ENCODE data around the gene SEMA6A. TPM values are rescaled to one million over a fixed set of nuclear protein-coding genes. Genes with fewer than 3 reads are reported as not detected.
A peak's percentile ranks its signal among the peaks of the same experiment; 100 is the strongest.

SEMA6A gene
- total RNA-seq, 3 donors from 2014 or later = 33.9 to 40.3 (median 35.6) TPM

DNA sequence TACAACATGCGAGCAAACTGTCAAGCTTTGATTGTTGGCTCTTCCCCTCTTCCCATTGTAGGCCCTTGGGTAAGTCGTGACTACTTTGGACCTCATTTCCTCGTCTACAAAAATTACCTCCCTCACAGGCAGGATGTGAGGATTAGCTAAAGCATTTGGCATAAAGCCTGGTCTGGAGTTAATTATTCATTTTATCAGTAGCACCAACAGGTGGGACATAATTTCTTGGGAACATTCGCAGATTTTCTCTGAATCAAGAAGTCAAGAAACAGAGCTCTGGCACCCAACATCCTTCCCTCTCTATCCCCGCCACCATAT is 39.9 kb upstream of the SEMA6A start:
- intact Hi-C loops (cut with DNase I; ENCODE audit: low total_unique reads) = no loop called here

DNA sequence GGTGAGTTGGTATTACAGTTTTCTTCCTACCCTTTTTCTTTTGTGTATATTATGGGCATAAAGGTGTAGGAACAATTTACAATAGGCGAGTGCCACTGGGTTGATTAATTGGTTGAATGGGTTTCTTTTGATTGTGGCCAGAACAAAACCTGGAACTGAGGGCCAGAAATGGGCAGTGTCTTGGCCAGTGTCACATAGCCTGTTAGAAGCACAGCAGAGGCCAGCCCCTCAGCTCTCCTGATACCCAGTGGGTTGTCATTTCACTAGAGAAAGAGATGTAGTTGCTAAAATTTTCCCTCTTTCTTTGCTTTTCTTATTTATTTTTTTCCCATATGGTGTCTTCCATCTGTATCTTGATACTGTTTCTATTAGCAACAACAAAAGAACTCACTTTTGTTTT is 38.8 kb upstream of the SEMA6A start:
- intact Hi-C loops (cut with DNase I; ENCODE audit: low total_unique reads) = no loop called here
- Histone ChIP-seq H3K27ac (no peak overlapping the region), H3K9me3 (no peaks in the 10 kb centered on the region), H3K4me1 (no peaks in the 10 kb centered on the region), H3K36me3 (no peaks in the 10 kb centered on the region), H3K4me3 (no peak overlapping the region), H3K27me3 (no peaks in the 10 kb centered on the region)
- TF ChIP-seq, protein P1, sequence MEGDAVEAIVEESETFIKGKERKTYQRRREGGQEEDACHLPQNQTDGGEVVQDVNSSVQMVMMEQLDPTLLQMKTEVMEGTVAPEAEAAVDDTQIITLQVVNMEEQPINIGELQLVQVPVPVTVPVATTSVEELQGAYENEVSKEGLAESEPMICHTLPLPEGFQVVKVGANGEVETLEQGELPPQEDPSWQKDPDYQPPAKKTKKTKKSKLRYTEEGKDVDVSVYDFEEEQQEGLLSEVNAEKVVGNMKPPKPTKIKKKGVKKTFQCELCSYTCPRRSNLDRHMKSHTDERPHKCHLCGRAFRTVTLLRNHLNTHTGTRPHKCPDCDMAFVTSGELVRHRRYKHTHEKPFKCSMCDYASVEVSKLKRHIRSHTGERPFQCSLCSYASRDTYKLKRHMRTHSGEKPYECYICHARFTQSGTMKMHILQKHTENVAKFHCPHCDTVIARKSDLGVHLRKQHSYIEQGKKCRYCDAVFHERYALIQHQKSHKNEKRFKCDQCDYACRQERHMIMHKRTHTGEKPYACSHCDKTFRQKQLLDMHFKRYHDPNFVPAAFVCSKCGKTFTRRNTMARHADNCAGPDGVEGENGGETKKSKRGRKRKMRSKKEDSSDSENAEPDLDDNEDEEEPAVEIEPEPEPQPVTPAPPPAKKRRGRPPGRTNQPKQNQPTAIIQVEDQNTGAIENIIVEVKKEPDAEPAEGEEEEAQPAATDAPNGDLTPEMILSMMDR (IDR thresholded peaks at IDR 0.05) = no peak
- TF ChIP-seq POLR2AphosphoS5 (IDR thresholded peaks at IDR 0.05) = no peak
- TF ChIP-seq POLR2A (IDR thresholded peaks at IDR 0.05) = no peak
- no peak for DNase-seq (ENCODE audit: low spot score in 2 of 2)

More for the DNA sequence above, 39.9 kb upstream of the SEMA6A start:
- H3K27me3 ChIP-seq = no peaks in the 10 kb centered on the region
- no peaks in the 10 kb centered on the region for H3K36me3 ChIP-seq
- H3K27ac ChIP-seq = no peak overlapping the region
- H3K9me3 ChIP-seq = no peaks in the 10 kb centered on the region
- TF ChIP-seq POLR2AphosphoS5 (IDR thresholded peaks at IDR 0.05) (no peak), POLR2A (IDR thresholded peaks at IDR 0.05) (no peak)
- TF ChIP-seq, protein P1 (IDR thresholded peaks at IDR 0.05) = no peak
- no peak for DNase-seq (ENCODE audit: low spot score in 2 of 2)
- no peak overlapping the region for H3K4me3 ChIP-seq
- no peaks in the 10 kb centered on the region for H3K4me1 ChIP-seq

DNA sequence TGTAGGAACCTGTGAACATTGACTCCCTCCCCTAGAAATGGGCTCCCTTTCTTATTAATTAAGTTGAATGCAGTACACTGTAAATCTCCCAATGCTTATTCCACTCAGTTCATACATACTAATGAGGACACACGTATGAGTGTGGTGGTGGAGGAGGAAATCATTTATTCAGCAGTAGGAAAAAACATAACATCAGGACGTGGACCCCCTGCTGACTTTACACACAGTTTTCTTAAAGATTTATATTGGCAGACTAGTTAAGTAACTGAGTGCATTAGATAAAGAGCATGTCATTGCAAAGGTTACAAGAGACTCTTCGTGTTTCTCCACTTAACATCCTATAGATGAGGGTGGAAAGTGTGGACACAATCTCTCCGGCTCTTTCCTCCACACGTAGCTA is 37.8 kb upstream of the SEMA6A start:
- no peaks in the 10 kb centered on the region for H3K36me3 ChIP-seq
- H3K9me3 ChIP-seq = no peaks in the 10 kb centered on the region
- H3K4me3 ChIP-seq = no peak overlapping the region
- H3K27ac ChIP-seq = no peak overlapping the region
- H3K27me3 ChIP-seq = no peaks in the 10 kb centered on the region
- TF ChIP-seq POLR2A (IDR thresholded peaks at IDR 0.05) (no peak), POLR2AphosphoS5 (IDR thresholded peaks at IDR 0.05) (no peak)
- TF ChIP-seq, protein P1 (IDR thresholded peaks at IDR 0.05) = no peak
- DNase-seq (ENCODE audit: low spot score in 2 of 2) = no peak
- no peaks in the 10 kb centered on the region for H3K4me1 ChIP-seq
- intact Hi-C loops (cut with DNase I; ENCODE audit: low total_unique reads) = no loop called here

DNA sequence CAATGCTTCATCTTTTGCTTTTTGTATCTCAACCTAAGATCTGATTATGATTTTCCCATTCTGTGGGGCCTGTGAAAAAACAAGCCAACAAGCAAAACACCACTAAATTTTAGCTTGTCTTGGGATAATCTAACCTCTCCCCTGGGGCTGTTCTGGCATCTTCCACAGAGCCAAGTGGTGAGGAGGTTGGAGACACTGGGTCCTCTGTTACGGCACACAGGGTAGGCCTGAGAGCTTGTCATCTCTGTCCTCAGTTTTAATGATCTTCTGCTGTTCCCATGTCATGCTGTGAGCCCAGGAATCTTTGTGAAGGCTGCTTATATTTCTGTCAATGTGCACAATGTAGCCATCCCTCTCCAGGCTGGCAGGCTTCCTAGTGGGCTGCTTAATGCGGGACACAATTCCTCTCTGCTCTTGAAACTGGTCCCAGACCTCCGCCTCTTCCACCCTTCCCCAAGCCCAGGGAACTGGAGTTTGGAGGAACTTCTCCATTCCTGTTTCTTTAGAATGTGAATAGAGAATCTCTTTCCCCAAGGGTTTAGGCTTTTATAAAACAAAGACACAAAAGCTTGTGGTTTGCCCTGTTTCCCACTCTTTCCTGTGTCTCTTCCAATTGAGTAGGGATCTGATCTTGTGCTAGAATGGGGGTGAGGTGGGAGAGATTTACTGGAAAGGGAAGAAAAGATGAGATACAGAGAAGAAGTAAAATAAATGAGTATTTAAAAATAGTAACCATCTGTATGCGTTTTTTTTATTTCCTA is 30.9 kb upstream of the SEMA6A start:
- H3K27ac ChIP-seq = peak overlapping the region; percentile 38 to 75
- intact Hi-C loops (cut with DNase I; ENCODE audit: low total_unique reads) = no loop called here
- DNase-seq (ENCODE audit: low spot score in 2 of 2) = peak in 1 of 2 donors; percentile 16

DNA sequence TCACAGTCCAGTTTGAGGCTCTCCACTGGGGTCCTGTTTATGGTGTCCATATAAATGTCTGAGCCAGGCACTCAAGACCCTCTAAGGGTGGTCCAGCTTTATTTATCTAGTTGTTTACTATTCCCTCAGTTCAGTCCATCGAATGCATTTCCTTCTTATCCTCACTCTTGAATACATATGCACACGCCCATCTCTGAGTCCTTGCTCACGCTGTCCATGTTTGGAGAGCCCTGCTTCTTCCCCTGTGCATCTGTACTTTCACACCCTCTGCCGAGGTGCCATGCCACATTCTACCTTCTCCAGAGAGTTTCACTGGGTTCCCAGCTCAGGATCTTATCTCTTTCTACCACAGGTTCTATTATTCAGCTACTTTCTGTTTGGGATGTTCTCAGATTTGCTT is 30.2 kb upstream of the SEMA6A start:
- H3K27ac ChIP-seq = peak overlapping the region in 1 of 2 donors; percentile 75
- H3K36me3 ChIP-seq = no peaks in the 10 kb centered on the region
- no peak overlapping the region for H3K4me3 ChIP-seq
- no peak for DNase-seq (ENCODE audit: low spot score in 2 of 2)
- H3K4me1 ChIP-seq = no peaks in the 10 kb centered on the region
- no peaks in the 10 kb centered on the region for H3K27me3 ChIP-seq
- H3K9me3 ChIP-seq = no peaks in the 10 kb centered on the region
- no peak for TF ChIP-seq POLR2A (IDR thresholded peaks at IDR 0.05)
- no peak for TF ChIP-seq POLR2AphosphoS5 (IDR thresholded peaks at IDR 0.05)
- TF ChIP-seq, protein P1 (IDR thresholded peaks at IDR 0.05) = no peak
- intact Hi-C loops (cut with DNase I; ENCODE audit: low total_unique reads) = no loop called here

More for the DNA sequence above, 30.9 kb upstream of the SEMA6A start:
- no peaks in the 10 kb centered on the region for H3K36me3 ChIP-seq
- H3K27me3 ChIP-seq = no peaks in the 10 kb centered on the region
- H3K4me1 ChIP-seq = no peaks in the 10 kb centered on the region
- no peak for TF ChIP-seq POLR2AphosphoS5 (IDR thresholded peaks at IDR 0.05)
- TF ChIP-seq POLR2A (IDR thresholded peaks at IDR 0.05) = no peak
- TF ChIP-seq, protein P1 (IDR thresholded peaks at IDR 0.05) = no peak
- H3K4me3 ChIP-seq = no peak overlapping the region
- no peaks in the 10 kb centered on the region for H3K9me3 ChIP-seq

All from breast epithelium (tissue), 4 donors.